Breast epithelium (tissue), 4 donors: ENCODE data around the gene TRIO. TPM values are rescaled to one million over a fixed set of nuclear protein-coding genes. Genes with fewer than 3 reads are reported as not detected.

ENCODE experiments used
- DNase-seq, 2 donors: peaks; one replicate each; pipeline ENCODE4 v3.0.0-alpha.2; 2019; ENCODE audit warnings: low spot score in 2 of 2
- H3K27ac ChIP-seq, 2 donors: fragments of 200-600 bp; sonication (generic) in 1 of 2; one replicate each; pipeline ENCODE4 v1.5.1; 2016 to 2019; ENCODE audit warnings: mild to moderate bottlenecking in 1 of 2
- H3K27me3 ChIP-seq, 2 donors: fragments of 200-600 bp; sonication (generic) in 1 of 2; one replicate each; pipeline versions ENCODE4 v1.5.1 to v1.6.0; 2017 to 2019; ENCODE audit warnings: control low read depth in 1 of 2, mild to moderate bottlenecking in 1 of 2
- H3K36me3 ChIP-seq: fragments of 200-600 bp; one replicate; pipeline ENCODE4 v1.5.1; 2019
- H3K4me1 ChIP-seq, 2 donors: fragments of 200-600 bp; sonication (generic); one replicate each; pipeline ENCODE4 v1.5.1; 2016 to 2019; ENCODE audit warnings: control low read depth in 1 of 2
- H3K4me3 ChIP-seq, 3 donors: fragments of 200-600 bp; sonication (generic); 1 replicate in 2 of 3; 2 replicates in 1 of 3; pipeline ENCODE4 v1.5.1; 2016 to 2019; ENCODE audit warnings: mild to moderate bottlenecking in 3 of 3, moderate library complexity in 2 of 3
- H3K9me3 ChIP-seq, 2 donors: fragments of 200-600 bp; sonication (generic) in 1 of 2; one replicate each; pipeline ENCODE4 v1.5.1; 2016 to 2019; ENCODE audit warnings: control low read depth in 1 of 2
- POLR2A ChIP-seq: fragments of 450-650 bp; IDR thresholded peaks from one replicate; pipeline ENCODE4 v1.6.1; 2016; ENCODE audit warnings: antibody characterized with exemption, mild to moderate bottlenecking, moderate library complexity
- POLR2AphosphoS5 ChIP-seq, 3 donors: sonication (generic); formaldehyde crosslinking; IDR thresholded peaks; one replicate each; pipeline ENCODE4 v1.6.1; 2017; ENCODE audit warnings: antibody characterized with exemption in 3 of 3
- intact Hi-C: fragments of 100-400 bp; cut with DNase I; formaldehyde crosslinking; loops from one replicate; pipeline ENCODE4 v1.15.1; 2023; ENCODE audit warnings: low total_unique reads
- total RNA-seq, 3 donors: library from RNA; depleted of rRNA; stranded (reverse); fragments of >200 nt; gene quantifications; one replicate each; pipeline ENCODE4 v1.1.0, GENCODE V29; 2016
- TF ChIP-seq, protein P1 (sequence below), 3 donors: fragments of 450-650 bp; IDR thresholded peaks; one replicate each; pipeline ENCODE4 v1.5.1; 2016 to 2017; ENCODE audit warnings: antibody characterized with exemption in 3 of 3, mild to moderate bottlenecking in 3 of 3, moderate library complexity in 3 of 3

Gene TRIO
- total RNA-seq, 3 donors from 2014 or later, result 191 to 209 (median 193) TPM

- no peak overlapping the region for H3K27ac ChIP-seq
- DNase-seq, result no peak
- H3K27me3 ChIP-seq, result no peaks in the 10 kb centered on the region
- H3K36me3 ChIP-seq, result peaks cover 6% of the 10 kb centered on the region
- H3K9me3 ChIP-seq, result no peaks in the 10 kb centered on the region
- intact Hi-C loops, result no loop called here
- no peak overlapping the region for H3K4me3 ChIP-seq
- TF ChIP-seq POLR2A (no peak), POLR2AphosphoS5 (IDR thresholded peaks at IDR 0.05) (no peak)
- H3K4me1 ChIP-seq, result no peaks in the 10 kb centered on the region
These were observed 364.9 kb downstream of the TRIO start for GRCh38 chr5:14508046-14508445.

GRCh38 chr5:14509556-14509955 lies 366.4 kb downstream of the TRIO start:
- no peak for DNase-seq
- no peaks in the 10 kb centered on the region for H3K27me3 ChIP-seq
- intact Hi-C loops, result no loop called here
- H3K36me3 ChIP-seq, result peaks cover 6% of the 10 kb centered on the region
- TF ChIP-seq, protein P1, sequence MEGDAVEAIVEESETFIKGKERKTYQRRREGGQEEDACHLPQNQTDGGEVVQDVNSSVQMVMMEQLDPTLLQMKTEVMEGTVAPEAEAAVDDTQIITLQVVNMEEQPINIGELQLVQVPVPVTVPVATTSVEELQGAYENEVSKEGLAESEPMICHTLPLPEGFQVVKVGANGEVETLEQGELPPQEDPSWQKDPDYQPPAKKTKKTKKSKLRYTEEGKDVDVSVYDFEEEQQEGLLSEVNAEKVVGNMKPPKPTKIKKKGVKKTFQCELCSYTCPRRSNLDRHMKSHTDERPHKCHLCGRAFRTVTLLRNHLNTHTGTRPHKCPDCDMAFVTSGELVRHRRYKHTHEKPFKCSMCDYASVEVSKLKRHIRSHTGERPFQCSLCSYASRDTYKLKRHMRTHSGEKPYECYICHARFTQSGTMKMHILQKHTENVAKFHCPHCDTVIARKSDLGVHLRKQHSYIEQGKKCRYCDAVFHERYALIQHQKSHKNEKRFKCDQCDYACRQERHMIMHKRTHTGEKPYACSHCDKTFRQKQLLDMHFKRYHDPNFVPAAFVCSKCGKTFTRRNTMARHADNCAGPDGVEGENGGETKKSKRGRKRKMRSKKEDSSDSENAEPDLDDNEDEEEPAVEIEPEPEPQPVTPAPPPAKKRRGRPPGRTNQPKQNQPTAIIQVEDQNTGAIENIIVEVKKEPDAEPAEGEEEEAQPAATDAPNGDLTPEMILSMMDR (IDR thresholded peaks at IDR 0.05), result no peak
- TF ChIP-seq POLR2AphosphoS5 (IDR thresholded peaks at IDR 0.05) (no peak), POLR2A (no peak)
- no peaks in the 10 kb centered on the region for H3K4me1 ChIP-seq
- H3K27ac ChIP-seq, result no peak overlapping the region
- H3K4me3 ChIP-seq, result no peak overlapping the region
- no peaks in the 10 kb centered on the region for H3K9me3 ChIP-seq

DNA sequence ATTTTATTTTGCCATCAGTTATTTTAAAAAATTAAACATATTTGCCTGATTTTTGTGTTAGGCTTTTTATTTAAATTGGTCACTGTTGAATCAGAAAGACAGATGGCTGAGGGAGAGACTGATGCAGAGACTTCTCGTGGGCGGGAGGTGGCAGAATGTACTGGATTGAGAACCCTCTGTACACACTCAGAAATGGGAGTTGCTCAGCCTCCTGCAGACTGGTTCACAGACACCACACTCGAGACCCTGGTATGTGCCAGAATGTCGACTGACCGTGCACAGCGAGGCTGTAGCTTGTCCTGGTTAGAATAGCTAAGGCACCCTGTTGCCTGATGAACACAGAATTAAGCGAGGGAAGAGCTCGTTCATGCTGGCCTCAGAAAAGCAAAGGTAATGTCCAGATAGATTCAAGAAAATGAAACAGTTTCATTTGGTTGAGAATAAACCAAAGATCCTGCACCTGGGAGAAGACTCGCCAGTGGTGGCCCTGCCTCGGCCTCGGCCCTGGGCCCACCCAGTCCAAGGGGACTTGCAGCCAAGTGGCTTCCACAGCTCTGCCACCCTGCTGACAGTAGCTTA lies 367.1 kb downstream of the TRIO start:
- DNase-seq, result no peak
- H3K4me3 ChIP-seq, result no peak overlapping the region
- peaks cover 6% of the 10 kb centered on the region for H3K36me3 ChIP-seq
- no peaks in the 10 kb centered on the region for H3K4me1 ChIP-seq
- TF ChIP-seq, protein P1 (IDR thresholded peaks at IDR 0.05), result no peak
- TF ChIP-seq POLR2AphosphoS5 (IDR thresholded peaks at IDR 0.05), result no peak
- no peak for TF ChIP-seq POLR2A
- no peaks in the 10 kb centered on the region for H3K27me3 ChIP-seq
- H3K9me3 ChIP-seq, result no peaks in the 10 kb centered on the region
- H3K27ac ChIP-seq, result no peak overlapping the region
- intact Hi-C loops, result no loop called here

GRCh38 chr5:14510880-14511279 lies 367.7 kb downstream of the TRIO start:
- DNase-seq, result no peak
- TF ChIP-seq POLR2AphosphoS5 (IDR thresholded peaks at IDR 0.05) (no peak), POLR2A (no peak)
- TF ChIP-seq, protein P1 (IDR thresholded peaks at IDR 0.05), result no peak
- Histone ChIP-seq H3K4me1 (no peaks in the 10 kb centered on the region), H3K27me3 (no peaks in the 10 kb centered on the region), H3K9me3 (peaks cover 0 to 6% of the 10 kb centered on the region in 2 donors), H3K27ac (no peak overlapping the region), H3K4me3 (no peak overlapping the region), H3K36me3 (peaks cover 6% of the 10 kb centered on the region)
- intact Hi-C loops, result no loop called here

DNA sequence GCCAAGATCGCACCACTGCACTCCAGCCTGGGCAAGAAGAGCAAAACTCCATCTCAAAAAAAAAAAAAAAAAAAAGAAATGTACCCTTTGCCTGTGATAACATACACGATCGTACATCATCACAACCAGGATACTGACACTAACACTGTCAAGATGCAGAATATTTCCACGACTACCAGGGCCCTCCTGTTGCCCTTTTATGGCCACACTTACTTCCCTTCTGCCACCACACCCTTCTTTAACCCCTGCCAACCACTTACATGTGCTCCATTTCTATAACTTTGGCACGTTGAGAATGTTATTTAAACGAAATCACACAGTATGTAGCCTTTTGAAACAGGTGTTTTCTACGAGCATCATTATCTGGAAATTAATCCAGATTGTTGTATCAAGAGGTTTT lies 369.4 kb downstream of the TRIO start:
- TF ChIP-seq, protein P1 (IDR thresholded peaks at IDR 0.05), result no peak
- TF ChIP-seq POLR2A (no peak), POLR2AphosphoS5 (IDR thresholded peaks at IDR 0.05) (no peak)
- Histone ChIP-seq H3K9me3 (peaks cover 0 to 9% of the 10 kb centered on the region in 2 donors), H3K27ac (no peak overlapping the region), H3K4me1 (no peaks in the 10 kb centered on the region), H3K27me3 (no peaks in the 10 kb centered on the region), H3K4me3 (no peak overlapping the region), H3K36me3 (no peaks in the 10 kb centered on the region)
- intact Hi-C loops, result no loop called here
- no peak for DNase-seq
